ENCODE results near the gene PDLIM7.

The PDLIM7 gene

DNA sequence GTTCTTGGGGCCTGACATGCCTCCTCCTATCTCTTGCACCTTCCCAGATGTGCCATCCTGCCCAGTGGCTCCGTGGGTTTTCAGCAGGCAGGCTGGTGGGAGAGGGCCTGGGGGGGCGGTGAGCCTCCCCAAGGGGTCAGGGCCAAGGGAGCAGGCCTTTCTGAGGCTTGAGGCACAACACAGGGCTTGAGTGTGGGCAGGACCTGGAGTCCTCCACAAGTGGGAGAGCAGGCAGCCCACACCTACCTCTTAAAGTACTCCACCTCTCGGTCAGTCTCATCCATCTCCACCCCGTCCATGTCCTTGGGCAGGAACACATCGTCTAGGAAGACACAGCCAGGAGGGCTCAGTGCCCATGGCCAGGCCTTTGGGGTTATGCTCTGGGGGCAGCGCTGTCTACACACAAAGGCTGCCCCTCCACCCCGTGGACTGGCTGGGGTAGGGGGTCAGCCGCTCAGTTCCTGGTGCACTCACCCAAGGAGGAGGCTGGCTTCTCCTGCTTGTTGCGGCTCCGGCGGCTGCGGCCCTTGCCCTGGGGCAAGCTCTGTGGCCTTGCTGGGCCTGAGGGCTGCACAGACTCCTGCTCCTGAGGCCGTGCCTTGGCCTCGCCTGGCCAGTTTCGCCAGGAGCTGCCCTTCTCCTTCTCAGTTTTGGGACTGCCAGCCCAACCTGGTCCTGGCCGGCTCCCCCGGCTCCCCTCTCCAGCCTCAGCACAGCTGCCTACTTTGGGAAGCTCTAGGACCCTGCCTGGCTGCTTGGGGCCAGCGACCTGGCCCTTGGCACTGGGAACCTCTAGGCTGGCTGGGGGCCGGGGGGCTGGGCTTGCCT, 26.5 kb upstream of the PDLIM7 start:
- no peak for DNase-seq

DNA sequence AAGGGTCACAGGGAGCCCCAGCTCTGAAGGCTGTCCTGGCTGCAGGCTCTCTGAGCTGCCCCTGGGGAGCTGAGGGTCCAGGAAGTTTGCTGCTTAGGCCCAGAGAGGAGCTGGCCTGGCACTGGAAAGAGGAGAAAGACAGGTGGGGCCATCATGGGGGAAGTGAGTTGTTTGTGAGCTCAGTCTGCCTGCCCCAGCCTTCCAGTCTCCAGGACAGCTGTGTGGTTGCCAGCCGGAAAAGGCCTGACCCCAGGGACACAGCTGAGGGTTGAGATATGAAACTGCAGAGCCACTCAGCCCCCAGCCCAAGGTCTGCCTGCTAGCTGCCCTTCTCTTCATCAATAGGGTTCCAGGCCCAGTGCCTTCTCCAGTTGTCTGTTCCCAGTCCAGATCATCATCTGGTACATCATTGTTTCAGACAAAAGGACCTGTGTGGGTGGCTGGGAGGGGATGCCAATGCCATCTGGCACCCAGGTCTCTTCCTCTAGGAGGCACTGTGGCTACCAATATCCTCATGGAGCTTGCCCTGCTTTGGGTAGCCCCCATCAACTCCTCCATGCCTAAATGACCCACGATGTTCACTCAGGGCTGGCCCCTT, 23.6 kb upstream of the PDLIM7 start:
- no peak for DNase-seq

DNA sequence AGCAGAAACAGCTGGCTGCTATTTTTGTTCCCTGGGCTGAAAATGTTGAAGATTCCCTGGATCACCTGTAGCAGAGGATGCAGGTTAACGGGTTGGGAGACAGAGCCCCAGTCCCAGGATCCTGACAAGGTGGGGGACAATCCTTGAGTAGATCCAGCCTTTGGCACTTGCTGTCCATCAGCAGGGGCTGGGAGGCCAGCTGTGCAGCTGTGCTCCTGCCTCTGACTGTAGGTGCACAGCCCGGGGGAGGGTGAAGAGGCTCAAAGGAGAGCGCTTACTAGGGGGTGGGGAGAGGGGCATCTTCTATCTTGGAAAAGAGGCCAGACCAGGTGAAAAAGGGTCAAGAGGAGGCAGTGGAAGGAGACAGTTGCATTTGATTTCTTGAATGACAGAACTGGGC, 22.9 kb upstream of the PDLIM7 start:
- no peak for DNase-seq

DNA sequence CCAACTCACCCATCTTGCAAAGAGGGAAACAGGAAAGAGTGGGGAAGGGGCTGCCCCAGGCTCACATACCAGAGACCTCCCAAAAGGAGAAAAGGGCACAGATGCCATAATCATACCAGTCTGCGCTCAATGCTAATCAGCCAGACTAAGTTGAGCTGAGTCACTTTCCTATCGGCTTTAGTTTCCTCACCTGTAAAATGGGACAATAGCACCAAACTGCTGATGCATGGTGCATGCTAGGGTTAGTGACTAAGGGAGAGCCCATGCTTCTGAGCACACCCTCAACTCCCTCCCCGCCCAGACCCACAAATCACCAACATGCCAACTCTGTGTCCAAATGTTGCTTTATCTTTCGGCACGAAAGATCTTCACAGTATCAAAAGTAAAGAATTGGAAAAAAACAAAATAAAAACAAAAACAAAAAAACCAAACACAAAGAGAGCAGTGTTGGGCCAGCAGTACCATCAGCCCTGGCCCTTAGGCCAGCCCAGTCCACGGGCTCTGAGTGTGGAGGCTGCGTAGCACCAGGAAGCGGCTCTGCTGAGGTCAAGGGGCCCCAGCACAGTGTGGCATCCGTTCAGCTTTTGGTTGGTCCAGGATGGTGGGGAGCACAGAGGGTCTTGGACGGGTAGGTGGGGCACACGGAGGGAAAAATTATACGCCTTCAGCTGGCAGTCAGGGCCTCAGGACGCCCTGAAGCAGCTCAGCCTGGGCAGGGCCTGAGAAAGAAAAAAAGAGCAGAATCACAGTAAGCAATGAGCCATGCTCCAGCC, 22.2 kb upstream of the PDLIM7 start:
- no peak for DNase-seq

DNA sequence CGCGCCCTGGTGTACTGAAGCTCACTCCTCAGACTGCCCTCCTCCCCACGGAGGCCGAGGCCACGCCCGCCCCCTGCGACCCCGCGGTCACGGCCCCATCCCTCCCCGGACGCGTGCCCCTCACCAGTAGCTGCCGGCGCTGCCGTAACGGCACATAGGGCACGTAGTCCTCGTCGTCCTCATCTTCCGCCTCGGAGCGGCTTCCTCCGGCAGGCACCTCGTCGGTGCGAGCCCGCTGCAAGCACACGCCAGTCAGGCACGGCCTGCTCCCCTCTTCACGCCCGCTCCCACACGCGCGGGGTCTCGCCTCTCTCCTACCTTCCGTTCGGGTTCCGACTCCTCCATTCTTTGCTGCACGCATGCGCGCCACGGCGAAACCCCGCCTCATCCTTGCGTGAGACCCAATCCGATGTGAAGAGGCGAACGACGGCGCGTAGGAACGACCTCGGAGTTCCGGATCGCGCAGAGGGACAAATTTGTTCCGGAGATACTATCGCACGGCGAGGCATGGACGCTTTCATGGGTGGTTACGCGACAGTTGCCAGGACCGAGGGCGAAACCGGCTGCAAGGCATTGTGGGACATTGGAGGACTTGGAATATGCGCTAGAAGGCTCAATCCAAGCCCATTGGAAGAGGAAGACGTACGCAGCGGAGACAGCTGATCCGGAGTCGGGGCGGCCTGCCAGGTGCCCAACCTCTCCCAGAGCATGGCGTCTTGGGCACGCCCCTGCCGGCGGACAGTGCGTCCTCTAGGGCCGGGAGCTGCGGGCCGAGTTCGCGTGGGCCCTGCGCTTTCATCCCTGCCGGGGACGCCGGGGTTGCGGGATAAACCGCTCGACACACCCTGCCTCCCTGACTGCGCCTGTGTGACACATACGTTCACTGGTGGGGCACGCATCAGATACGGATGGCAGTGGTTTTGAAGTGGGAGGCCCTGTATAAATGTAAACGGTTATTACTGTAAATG, 19.5 kb upstream of the PDLIM7 start, which contains the start of gene DDX41:
DDX41 (minus strand) TSS at position 361 of the 968 bp plus-strand sequence; CDS start at position 345, 16 bp downstream.
- peak; percentile 95 for DNase-seq

DNA sequence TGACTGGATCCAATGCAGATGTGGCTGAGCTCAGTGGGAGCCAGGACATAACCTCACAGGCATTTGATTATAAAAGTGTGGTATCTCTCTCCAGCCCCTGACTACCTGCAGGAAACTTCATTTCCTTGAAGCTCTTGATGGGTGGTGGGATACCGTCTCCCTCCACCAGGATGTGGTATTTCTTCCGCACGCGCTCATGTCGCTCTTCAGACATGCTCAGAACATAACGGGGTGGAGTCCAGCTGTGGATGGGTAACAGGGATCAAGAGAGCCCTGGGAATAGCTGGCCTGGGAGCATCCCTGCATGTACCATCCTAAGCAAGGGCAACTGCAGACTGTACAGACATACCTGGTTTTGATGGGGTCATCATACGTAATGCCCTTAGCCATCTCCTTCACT, 18.2 kb upstream of the PDLIM7 start:
- no peak for DNase-seq

DNA sequence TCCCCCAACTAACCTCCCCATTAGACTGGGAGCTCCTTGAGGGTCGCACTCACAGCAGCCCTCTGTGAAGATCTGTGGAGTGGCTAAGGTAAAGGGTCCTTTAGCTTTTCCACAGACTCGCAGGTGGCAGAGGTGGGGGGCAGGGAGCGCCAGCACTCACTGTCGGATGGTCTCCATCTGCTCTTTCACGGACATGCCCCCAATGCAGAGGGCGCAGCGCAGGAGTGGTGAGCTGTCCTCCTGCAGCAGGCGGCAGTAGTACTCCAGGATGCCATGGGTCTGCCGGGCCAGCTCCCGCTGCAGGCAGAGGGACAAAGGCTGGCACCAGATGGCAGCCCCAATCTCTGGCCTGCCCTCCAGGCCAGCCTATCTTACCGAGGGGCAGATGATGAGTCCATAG, 17.1 kb upstream of the PDLIM7 start:
- no peak for DNase-seq

DNA sequence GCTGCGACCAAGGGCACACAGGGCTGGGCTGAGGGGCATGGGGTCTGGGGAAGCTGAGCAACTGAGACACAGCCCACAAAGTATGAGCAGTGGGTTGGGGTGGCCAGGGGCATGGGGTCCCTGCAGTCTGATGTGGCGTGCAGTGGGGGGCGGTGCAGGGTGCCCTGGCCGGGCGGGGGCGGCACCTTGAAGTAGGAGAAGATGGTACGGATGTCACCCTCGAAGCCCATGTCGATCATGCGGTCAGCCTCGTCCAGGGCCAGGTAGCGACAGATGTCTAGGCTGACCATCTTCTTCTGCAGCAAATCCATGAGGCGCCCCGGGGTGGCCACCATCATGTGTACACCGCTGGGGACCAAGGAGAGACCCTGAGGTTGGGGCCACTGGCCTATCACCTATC, 16.1 kb upstream of the PDLIM7 start:
- DNase-seq: no peak

DNA sequence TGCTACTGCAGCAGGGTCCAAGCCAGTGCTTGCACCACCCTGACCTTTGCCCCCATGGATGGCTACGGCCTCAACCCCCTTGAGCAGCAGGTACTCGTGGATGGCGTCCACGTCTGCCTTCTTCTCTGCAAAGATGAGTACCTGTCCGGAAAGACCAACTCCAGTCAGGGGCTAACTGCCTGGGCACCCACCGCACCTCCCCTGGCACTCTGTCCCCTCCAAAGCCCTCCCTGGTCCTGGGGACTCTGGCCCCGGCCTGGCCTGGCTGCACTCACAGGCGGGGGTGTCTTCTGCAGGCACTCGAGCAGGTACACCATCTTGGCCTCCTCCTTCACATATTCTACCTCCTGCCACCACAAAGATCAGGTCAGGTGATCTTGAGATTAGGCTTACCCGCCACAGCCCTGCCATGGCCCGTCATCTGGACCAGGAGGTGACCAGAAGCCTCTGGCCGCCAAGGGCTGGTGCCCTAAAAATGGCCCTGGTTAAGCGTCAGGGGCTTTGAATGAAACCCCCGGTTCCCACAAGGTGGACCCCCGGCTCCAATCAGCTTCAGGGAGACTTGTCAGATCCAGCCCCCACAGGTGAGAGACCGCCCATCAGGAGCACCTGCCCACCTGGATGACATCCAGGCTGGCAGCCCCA, 15.5 kb upstream of the PDLIM7 start:
- no peak for DNase-seq

DNA sequence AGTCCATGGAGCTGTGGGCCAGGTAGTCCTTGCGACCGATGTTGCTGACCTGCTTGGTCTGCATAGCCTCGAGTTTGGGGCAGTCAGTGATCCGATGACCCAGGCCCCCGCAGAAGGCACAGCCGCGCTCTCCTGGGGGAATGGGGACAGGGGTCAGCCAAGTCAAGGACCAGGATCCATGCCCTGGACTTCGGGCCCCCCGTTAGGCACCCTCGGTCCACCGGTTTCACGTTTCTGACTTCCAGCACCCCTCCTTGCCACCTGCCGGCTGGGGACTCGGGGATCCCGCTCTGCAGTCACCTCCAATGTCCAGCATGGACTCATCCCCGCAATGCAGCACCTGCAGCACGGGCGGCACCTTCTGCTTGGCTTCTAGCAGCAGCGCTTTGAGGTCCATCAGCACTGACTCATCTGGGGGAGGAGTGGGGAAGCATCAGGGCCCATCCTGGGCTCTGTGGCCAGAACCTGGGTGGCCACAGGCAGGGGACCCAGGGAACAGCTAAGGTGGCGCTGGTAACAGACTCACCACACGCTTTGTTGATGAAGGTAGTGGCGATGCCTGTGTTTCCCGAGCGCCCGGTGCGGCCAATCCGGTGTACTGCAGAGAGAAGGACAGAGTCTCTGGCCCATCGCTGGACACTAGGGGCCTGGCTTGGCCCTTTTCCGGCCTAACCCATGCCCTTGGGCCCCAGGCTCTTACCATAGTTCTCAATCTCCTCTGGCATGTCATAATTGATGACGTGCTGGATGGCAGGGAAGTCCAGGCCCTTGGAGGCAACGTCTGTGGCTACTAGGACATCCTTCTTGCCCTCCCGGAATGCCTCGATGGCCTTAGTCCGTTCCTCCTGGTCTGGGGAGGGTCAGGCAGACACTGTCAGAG, 14.6 kb upstream of the PDLIM7 start:
- no peak for DNase-seq

DNA sequence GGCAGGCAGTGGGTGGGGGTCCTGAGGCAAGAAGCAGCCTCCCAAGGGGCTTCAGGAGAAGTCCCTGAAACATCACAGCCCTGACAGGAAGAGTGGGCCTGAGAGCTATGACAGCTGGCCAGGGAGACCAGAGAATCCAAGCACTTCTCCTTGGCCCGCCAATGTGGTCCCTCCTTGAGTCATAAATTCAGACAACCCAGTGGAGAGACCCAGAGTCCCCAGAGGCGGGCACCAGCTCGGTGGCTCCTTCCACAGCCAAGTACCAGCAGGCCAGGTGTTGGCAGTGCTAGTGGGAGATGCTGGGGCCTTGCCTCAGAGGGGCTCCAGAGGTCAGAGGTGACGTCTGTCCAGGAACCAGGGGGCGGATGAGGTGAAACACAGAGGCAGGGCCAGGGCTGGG, 13.8 kb upstream of the PDLIM7 start:
- DNase-seq: no peak

DNA sequence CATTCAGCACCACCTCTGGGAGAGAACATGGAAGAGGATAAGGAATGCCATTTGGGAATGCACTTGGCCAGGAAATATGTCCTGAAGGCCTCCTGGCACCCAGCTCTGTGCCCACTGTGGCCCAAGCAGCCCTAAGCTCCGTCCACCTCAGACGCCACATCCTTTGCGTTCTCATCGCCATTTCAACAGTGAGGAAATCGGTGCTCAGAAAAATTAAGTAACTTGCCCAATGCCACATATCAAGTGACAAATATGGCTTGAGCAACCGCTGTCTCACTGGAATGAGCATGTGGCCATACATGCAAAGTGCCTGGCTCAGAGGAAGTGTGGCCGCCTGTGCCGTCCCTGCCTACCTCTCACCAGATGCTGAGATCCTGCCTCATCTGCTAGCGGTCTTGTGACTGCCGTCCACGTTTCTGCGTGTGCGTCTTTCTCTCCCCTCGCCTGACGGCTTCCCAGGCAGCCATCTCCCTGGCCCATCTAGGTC, 13.2 kb upstream of the PDLIM7 start:
- no peak for DNase-seq

DNA sequence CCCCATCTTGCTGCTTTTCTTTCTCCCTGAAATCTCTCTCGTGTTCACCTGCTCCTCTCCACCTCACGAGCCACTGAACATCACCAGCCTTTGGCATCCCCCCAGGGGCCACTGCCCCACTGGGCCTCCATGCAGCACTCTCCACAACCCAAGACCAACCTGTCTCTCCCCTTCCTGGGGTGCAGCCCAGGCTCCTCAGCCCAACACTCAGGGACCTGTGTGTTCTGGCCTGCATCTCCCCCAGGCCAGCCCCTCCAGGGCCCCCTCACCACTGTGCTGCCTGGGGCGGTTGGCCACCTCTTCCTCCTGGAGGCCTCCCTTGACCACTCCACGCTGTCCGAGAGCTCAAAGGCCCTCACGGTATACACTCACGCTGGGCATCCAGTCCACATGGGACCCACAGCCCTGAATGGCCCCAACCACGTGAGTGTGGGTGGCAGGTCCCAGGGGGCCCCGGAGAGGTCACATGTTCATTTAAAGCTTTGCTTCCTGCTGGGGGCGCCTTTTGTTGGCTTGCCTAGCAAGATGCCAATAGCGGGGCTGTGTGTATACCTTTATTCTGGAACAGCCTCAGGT, 12.7 kb upstream of the PDLIM7 start:
- DNase-seq: no peak

DNA sequence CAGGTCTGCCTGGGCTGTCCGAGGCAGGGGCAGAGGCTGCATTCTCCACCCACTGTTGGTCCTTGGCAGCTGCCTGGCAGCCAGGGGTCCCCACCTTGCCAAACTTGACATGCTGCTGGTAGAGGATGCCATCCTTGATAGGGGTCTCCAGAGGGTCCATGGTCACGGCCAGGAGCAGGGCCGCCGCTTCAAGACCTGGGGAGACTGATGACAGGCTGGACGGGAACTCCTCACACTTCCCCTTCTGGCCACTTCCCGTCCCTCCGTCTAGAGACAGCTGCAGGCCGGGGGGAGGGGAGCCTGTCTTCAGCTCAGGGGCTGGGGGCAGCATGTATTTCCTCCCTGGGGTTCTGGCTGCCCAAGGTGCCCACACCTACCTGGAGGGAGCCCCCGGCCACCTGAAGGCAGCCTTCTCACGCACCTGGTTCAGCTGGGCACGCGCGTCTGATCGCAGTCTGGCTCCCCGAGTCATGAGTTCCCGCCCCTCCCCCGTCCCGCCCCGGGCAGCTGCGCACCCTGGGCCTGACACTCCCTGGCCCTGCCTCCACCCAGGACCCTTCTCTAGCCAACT, 12.1 kb upstream of the PDLIM7 start, which contains the start of gene DOK3:
DOK3 (minus strand) TSS at position 446 of the 571 bp plus-strand sequence; CDS start at position 160, 286 bp downstream.
- DNase-seq: no peak

DNA sequence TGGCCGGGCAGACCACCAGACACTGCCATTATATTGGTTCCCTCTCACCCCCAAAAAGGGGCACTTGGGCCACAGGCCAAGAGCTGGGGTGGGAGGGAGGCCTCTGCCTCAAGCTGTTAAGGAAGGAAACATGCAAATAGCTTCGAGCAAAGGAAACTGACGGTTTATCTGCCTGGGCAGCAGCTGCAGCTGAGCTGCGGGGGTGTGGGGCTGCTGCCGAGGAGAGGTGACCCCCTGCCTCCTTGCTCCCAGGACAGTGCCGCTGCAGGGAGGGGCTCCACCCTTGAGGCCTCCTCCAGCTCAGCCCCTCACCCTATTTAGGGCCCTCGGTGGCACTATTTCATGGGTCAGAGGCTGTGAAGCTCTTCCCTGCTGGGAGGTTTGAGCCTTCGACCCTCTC, 11.4 kb upstream of the PDLIM7 start:
- DNase-seq: no peak

DNA sequence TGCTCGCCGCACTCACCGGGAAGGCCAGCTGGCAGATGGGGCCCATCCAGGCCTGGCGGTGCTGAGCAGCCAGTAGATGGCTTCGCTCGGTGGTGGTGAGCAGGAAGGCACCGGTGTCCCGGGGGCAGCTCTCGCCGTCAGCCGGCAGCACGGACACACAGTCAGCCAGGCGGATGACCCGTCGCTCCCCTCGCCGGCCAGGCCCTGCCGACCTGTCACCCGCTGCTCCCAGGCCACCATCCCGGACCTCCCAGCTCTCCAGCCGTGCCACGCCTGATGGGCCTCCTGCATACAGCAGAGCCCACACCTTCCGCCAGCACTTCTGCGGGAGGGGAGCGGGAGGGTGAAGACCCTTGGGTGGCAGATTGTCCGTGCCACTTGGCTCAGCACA, 10.8 kb upstream of the PDLIM7 start:
- no peak for DNase-seq

DNA sequence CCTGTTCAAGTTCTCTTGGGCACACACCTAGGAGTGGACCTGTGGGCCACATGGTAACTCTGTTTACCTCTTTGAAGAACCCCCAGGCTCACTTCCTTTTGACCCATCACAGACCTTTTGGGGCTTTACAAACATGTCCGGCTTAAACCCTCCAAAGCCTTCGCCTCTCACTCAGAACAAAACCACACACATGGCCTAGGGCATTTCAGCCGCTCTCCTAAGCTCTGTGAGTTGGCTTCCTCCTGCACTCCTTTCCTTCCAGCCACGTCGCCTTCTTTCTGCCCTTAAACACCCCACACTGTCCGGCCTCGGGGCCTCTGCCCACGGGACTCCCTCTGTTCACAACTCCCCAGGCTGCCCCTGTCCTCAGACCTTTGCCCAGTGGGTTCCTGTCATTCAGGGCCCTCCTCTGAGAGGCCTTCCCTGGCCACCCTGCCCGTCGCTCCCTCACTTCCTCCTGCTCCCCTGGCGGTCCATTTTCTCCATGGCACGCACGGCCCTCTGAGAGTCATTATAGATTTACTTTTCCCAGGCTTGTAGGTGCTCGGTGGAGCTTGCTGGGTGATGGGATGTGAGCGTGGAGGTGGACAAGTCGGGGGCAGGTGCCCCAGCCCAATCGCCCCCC, 10.3 kb upstream of the PDLIM7 start:
- no peak for DNase-seq

DNA sequence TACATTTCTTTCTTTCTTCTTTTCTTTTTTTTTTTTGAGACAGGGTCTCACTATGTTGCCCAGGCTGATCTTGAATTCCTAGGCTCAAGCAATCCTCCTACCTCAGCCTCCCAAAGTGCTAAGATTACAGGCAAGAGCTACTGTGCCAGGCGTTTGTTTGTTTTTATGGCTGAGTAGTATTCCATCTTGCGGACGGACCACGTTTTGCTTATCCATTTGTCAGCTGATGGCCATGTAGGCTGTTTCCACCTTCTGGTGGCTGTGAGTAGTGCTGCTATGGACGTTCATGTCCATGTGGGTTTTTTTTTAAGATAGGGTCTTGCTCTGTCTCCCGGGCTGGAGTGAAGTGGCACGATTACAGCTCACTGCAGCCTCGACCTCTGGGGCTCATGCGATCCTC, 9.8 kb upstream of the PDLIM7 start:
- DNase-seq: no peak

DNA sequence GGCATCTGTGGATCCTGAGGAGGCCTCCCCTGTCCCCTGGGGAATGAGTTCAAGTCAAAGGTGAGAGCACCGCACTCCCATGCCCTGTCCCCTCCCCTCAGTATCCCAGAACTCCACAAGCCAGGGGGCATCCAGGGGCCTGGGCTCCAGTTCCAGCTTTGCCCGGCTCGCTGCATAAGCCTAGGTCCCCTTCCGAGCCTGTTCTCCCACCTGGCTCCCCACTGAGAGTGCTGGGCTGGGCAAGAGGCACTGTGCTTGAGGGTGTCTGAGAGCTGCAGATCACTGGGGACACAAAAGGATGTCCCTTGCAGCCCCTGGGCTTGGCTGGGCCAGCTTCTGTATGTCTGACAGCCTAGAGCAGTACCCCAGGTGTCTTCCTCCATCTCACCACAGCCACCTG, 7.7 kb upstream of the PDLIM7 start:
- no peak for DNase-seq

Data from T1000 (cell line).